GM04504 (cell line): ENCODE results near the gene CD22.
"Not testable (repeated sequence)": the region's sequence is repeated elsewhere in the genome, so short reads cannot be mapped to it uniquely, and the experiment has no call there.

Source experiments
- DNase-seq: peaks from one replicate; pipeline ENCODE4 v3.0.0-alpha.2; 2012; ENCODE audit warnings: low read depth

The CD22 gene

GRCh38 chr19:35328851-35329285 is at the start of gene CD22:
Gene CD22 (plus strand): TSS chr19:35329187. CDS start chr19:35332041, 2,854 bp downstream.
- no peak for DNase-seq

GRCh38 chr19:35279374-35279773 is 49.6 kb upstream of the CD22 start:
- DNase-seq = no peak

- no peak for DNase-seq
Observed at GRCh38 chr19:35279985-35280821, 48.8 kb upstream of the CD22 start.

GRCh38 chr19:35281303-35281702 is 47.7 kb upstream of the CD22 start:
- no peak for DNase-seq

GRCh38 chr19:35284153-35285094 is 44.6 kb upstream of the CD22 start:
- DNase-seq = no peak

GRCh38 chr19:35285095-35285449 is 43.9 kb upstream of the CD22 start:
- no peak for DNase-seq

- DNase-seq = not testable (repeated sequence)
Observed at GRCh38 chr19:35285465-35285864, 43.5 kb upstream of the CD22 start.

- not testable (repeated sequence) for DNase-seq
Observed at GRCh38 chr19:35286101-35286500, 42.9 kb upstream of the CD22 start.

- DNase-seq = no peak
Observed at GRCh38 chr19:35287713-35288112, 41.3 kb upstream of the CD22 start.

GRCh38 chr19:35288331-35288730 is 40.7 kb upstream of the CD22 start:
- no peak for DNase-seq

- DNase-seq = no peak
Observed at GRCh38 chr19:35288906-35289305, 40.1 kb upstream of the CD22 start.

- DNase-seq = no peak
Observed at GRCh38 chr19:35290381-35291127, 38.4 kb upstream of the CD22 start.

GRCh38 chr19:35291259-35291658 is 37.7 kb upstream of the CD22 start:
- DNase-seq = no peak

GRCh38 chr19:35291916-35292315 is 37.1 kb upstream of the CD22 start, which contains the start of gene MAG:
Gene MAG (plus strand): TSS chr19:35292161. CDS start chr19:35295409, 3,248 bp downstream.
- DNase-seq = no peak

- DNase-seq = no peak
Observed at GRCh38 chr19:35292421-35293362, 36.3 kb upstream of the CD22 start.

GRCh38 chr19:35293363-35293739 is 35.6 kb upstream of the CD22 start:
- DNase-seq = no peak

- no peak for DNase-seq
Observed at GRCh38 chr19:35293808-35294207, 35.2 kb upstream of the CD22 start.

GRCh38 chr19:35294328-35294727 is 34.7 kb upstream of the CD22 start:
- no peak for DNase-seq

- no peak for DNase-seq
Observed at GRCh38 chr19:35294859-35295791, 33.9 kb upstream of the CD22 start.
